22Rv1 (cell line): Measurements from ENCODE around the gene PPARD.

ENCODE experiments used
- H3K27ac ChIP-seq: fragments of 450-650 bp; 2 replicates; pipeline ENCODE4 v1.5.1; 2017
- ZFX ChIP-seq: fragments of 450-650 bp; IDR thresholded peaks from 2 replicates; pipeline ENCODE4 v1.6.1; 2017; ENCODE audit warnings: antibody characterized with exemption, borderline replicate concordance
- TF ChIP-seq, protein P1 (sequence below): fragments of 450-650 bp; IDR thresholded peaks from 2 replicates; pipeline ENCODE4 v1.5.1; 2017; ENCODE audit warnings: mild to moderate bottlenecking

Gene PPARD

DNA sequence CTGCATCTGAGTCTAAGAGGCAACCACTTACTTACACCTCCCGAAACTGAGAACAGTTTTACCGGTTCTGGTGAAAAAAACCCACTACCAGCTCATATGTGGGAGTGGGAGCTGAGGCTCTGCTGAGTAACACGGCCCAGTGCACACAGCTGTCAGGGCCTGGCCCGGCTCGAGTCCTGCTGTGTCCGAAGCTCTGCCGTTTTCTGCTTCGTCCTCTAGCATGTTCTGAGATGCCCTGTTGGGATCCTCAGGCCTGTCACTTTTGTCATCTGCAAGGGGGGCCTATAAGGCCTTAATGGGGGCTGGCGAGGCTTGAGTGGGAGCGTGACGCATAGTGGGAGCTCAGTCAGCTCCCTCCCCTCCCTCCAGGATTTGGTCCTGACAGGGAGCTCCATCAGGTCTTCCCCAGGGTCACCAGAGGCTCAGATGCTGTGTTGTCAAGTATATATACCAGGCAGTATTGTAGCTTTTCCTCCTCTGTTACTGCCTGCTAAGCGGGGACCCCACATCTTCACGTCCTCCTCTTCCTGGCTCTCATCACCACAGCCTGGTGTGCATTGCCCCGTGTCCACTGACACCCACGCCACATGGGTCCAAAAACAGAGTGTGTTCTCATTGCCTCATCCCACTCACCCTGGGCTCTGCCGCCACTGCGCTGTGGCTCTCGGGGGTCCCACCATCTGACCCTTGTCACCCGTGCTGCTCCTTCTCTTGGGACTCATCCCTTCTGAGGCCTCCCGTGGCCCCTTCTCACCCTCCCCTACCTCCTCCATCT is 64.5 kb downstream of the PPARD start:
- H3K27ac ChIP-seq, result no peak overlapping the region
- TF ChIP-seq, protein P1, sequence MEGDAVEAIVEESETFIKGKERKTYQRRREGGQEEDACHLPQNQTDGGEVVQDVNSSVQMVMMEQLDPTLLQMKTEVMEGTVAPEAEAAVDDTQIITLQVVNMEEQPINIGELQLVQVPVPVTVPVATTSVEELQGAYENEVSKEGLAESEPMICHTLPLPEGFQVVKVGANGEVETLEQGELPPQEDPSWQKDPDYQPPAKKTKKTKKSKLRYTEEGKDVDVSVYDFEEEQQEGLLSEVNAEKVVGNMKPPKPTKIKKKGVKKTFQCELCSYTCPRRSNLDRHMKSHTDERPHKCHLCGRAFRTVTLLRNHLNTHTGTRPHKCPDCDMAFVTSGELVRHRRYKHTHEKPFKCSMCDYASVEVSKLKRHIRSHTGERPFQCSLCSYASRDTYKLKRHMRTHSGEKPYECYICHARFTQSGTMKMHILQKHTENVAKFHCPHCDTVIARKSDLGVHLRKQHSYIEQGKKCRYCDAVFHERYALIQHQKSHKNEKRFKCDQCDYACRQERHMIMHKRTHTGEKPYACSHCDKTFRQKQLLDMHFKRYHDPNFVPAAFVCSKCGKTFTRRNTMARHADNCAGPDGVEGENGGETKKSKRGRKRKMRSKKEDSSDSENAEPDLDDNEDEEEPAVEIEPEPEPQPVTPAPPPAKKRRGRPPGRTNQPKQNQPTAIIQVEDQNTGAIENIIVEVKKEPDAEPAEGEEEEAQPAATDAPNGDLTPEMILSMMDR, result no peak
- no peak for TF ChIP-seq ZFX

DNA sequence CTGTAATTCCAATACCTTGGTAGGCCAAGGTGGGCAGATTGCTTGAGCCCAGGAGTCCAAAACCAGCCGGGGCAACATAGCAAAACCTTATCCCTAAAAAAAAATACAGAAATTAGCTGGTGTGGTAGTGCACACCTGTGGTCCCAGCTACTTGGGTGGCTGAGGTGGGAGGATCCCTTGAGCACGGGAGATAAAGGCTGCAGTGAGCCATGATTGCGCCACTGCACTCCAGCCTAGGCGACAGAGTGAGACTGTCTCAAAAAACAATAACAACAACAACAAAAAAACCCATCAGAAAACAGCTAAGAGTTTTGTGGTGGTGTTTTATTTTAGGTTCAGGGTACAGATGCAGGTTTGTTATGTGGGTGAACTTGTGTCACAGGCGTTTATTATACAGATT is 66.9 kb downstream of the PPARD start:
- no peak overlapping the region for H3K27ac ChIP-seq
- TF ChIP-seq ZFX, result no peak
- TF ChIP-seq, protein P1, result no peak

DNA sequence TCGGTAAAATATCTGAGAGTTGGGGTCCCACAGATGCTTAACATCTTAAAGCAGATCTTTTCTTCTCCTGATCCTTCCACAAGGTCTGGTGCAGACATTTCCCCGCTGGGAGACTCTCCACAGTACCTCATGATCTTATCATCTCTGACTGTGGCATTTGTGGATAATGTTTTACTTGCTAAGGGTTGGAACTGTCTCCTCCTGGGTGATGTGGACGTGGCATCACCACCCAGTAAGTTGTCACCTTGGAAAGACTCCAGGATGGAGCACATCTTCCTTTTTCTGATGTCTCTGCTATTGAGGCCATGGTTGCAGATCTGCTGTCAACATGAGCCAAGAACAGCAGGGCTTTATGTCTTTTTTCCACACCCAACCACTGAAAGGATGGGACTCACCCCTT is 67.8 kb downstream of the PPARD start:
- TF ChIP-seq, protein P1, result no peak
- TF ChIP-seq ZFX, result no peak
- no peak overlapping the region for H3K27ac ChIP-seq

DNA sequence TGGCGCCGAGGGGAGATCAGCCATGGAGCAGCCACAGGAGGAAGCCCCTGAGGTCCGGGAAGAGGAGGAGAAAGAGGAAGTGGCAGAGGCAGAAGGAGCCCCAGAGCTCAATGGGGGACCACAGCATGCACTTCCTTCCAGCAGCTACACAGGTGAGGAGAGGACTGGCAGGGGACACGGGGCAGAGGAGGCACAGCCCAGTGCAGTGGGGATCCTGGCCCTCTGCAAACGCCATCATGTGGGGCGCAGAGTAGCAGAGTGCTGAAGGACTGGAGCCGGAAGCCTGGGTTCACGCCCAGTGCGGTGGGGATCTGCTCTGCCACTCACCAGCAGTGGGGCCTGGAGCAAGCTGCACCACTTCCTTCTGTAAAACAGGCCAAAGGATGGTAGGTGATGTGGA is 68.7 kb downstream of the PPARD start:
- H3K27ac ChIP-seq, result no peak overlapping the region
- TF ChIP-seq, protein P1, result no peak
- TF ChIP-seq ZFX, result no peak

DNA sequence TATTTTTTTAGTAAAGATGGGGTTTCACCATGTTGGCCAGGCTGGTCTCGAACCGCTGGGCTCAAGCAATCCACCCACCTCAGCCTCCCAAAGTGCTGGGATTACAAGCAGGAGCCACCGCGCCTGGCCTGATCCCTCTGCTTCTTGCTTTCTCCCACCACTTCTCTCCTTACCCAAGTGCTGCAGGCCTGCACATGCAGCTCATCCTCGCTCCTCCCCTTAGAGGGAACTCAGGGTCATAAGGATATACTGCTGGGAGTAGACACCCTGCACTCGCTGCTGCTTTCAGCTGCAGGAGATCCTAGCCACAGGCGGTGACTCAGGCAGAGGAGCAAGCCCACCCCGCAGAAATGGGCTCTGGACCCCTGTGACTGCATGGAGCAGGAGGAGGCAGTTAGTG is 69.7 kb downstream of the PPARD start:
- TF ChIP-seq, protein P1, result no peak
- no peak for TF ChIP-seq ZFX
- H3K27ac ChIP-seq, result no peak overlapping the region

DNA sequence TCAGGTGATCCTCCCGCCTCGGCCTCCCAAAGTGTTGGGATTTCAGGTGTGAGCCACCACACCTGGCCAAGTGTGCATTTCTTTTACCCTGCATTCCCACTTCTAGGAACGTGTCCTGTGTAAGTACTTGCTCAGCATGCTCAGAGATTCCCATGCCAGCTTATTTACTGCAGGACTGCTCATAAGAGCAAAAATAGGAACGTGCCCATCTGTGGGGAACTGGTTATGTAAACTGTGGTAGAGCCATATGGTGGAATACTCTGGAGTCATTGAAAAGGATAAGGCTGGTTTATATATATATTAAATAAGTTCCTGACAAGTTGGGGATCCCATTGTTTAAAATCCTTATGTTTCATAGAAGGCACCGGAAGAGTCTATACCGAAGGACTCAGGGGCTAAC is 71.6 kb downstream of the PPARD start:
- no peak overlapping the region for H3K27ac ChIP-seq

More for the DNA sequence above, 71.6 kb downstream of the PPARD start:
- TF ChIP-seq, protein P1, result no peak
- no peak for TF ChIP-seq ZFX
